GM21360 (cell line): ENCODE measurements around the gene ZSWIM7.

Experiments used
- ATAC-seq: cut with Tn5 transposase; IDR thresholded peaks from one replicate; pipeline ENCODE4 v1.9.1; 2021; ENCODE audit warnings: mild to moderate bottlenecking, moderate library complexity; ENCODE audit not compliant: unreplicated experiment

Gene ZSWIM7

DNA sequence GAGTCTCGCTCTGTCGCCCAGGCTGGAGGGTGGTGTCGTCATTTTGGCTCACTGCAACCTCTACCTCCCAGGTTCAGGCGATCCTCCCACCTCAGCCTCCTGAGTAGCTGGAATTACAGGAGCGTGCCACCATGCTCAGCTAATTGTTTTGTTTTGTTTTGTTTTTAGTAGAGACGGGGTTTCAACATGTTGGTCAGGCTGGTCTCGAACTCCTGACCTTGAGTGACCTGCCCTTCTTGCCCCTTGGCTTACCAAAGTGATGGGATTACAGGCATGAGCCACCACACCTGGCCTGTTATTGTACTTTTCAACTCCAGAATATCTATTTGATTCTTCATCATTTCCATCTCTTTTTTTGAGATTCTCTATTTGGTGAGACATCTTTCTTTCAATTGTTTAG lies 63.6 kb downstream of the ZSWIM7 start:
- no peak for ATAC-seq

DNA sequence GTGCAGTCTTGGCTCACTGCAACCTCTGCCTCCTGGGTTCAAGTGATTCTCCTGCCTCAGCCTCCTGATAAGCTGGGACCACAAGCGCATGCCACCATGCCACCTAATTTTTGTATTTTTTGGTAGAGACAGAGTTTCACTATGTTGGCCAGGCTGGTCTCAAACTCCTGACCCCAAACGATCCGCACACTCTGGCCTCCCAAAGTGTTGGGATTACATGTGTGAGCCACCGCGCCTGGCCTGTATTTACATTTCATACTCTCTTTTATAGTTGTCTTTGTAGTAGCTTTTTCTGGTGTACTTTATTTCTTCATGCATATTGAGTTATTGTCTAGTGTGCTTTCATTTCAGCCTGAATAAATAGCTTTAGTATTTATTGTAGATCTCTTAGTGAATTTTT lies 64.6 kb downstream of the ZSWIM7 start:
- no peak for ATAC-seq

DNA sequence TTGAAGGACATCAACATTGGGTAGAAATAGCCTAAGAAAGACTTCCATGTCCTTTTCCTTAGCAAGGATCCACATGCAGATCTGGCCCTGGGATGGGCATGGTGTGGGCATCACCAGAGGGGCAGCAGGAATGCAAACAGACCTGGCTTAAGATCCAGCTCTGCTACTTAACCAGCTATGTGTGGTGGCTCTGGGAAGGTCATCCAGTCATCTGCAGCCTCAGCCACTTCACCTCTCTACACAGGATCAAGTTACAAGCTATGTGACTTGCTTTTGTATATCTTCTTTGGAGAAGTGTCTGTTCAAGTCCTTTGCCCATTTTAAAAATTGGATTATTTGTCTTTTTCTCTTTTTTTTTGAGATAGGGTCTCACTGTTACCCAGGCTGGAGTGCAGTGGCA lies 68.1 kb downstream of the ZSWIM7 start:
- ATAC-seq = no peak

DNA sequence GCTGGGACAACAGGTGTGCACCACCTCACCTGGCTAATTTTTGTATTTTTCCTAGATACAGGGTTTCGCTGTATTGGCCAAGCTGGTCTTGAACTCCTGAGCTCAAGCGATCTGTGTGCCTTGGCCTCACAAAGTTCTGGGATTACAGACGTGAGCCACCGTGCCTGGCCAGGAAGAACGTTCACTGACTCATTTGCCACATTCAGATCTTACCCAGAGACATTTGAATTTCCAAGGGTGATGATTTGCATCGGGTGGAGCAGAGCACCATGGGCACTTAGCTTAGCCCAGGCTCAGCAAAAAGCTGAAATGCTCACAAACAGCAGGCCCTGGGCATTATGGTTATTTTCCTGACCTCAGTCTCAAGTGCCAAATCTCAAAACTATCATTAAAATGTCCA lies 69.1 kb downstream of the ZSWIM7 start:
- ATAC-seq = no peak

DNA sequence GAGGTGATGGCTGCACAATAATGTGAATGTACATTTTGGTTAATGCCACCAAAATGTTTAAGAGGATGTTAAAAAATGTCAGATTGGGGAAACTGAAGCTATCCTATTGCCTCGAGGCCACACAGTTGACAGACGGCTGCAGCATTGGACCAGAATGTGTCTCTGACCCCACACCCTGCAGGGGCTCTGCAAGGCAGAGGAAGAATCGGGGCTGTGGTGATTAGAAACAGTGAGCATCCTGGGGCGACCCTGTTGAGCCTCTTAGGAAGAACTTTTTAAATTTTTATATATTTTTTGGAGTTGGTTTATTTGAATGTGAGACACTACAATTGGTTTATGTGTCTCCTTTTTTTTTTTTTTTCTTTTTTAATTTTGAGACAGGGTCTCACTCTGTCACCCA lies 69.6 kb downstream of the ZSWIM7 start:
- no peak for ATAC-seq

DNA sequence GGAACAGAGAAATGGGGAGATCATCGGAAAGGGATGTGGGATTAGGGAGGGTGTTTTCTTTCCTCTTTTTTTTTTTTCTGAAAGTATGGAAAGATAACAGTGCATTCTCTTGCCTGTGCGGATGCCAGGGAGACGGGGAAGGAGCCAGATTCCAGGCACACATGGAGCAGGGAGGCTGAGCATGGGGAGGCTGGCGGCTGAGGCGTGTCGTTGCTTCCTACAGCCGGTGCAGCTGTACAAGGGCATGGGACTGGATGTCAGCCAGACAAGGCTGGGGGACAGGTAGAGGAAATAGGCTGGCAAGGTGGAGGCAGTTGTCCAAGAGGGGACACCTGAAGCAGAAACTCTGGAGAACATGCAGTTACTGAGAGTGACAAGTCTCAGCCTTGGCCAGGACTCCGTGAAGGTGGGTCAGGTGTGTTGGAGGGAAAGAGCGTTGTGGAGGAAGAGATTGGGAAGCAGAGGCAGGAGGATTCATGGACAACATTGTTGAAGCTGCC lies 71.2 kb downstream of the ZSWIM7 start:
- ATAC-seq = no peak
